ENCODE results near the gene MDK.

The MDK gene

GRCh38 chr11:46417711-46418110, 36.2 kb downstream of the MDK start:
- TF ChIP-seq FOXP2 (optimal IDR thresholded peaks at IDR 0.05; ENCODE audit: borderline replicate concordance, extremely low read depth, extremely low read length, insufficient read depth): no peak
- TF ChIP-seq TAF1 (IDR thresholded peaks at IDR 0.05; ENCODE audit: borderline replicate concordance, insufficient read depth, low read length): no peak
- TF ChIP-seq POLR2AphosphoS5 (IDR thresholded peaks at IDR 0.05; ENCODE audit: low read depth, low read length): no peak
- no peak for TF ChIP-seq REST (IDR thresholded peaks at IDR 0.05; ENCODE audit: insufficient read depth in 1 of 2, low read depth in 2 of 2, low read length in 2 of 2)
- TF ChIP-seq SIN3A (IDR thresholded peaks at IDR 0.05; ENCODE audit: borderline replicate concordance, insufficient read depth, low read length): no peak

- TF ChIP-seq SIN3A (IDR thresholded peaks at IDR 0.05; ENCODE audit: borderline replicate concordance, insufficient read depth, low read length) (no peak), FOXP2 (optimal IDR thresholded peaks at IDR 0.05; ENCODE audit: borderline replicate concordance, extremely low read depth, extremely low read length, insufficient read depth) (no peak), TAF1 (IDR thresholded peaks at IDR 0.05; ENCODE audit: borderline replicate concordance, insufficient read depth, low read length) (no peak), REST (IDR thresholded peaks at IDR 0.05; ENCODE audit: insufficient read depth in 1 of 2, low read depth in 2 of 2, low read length in 2 of 2) (no peak), POLR2AphosphoS5 (IDR thresholded peaks at IDR 0.05; ENCODE audit: low read depth, low read length) (no peak)
Observed at GRCh38 chr11:46418751-46419150, 37.3 kb downstream of the MDK start.

DNA sequence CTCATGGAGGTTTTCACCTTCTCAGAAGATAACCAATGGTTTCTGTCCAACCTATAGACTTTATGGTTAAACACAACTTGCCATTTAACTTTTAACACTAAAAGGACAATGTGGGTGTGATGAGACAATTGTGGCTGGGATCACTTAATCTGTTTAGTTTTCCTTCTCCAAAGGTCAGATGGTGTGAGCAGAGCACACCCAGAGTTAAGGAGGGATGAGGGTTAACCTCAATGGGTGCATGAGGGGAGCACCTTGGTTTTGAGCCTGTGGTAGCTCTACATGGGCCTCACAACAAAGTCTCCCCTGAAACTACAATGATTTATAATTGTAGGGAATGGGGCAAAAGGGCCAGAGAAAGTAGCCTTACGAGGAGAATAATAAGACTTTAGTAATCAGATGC, 39.0 kb downstream of the MDK start:
- no peak for TF ChIP-seq FOXP2 (optimal IDR thresholded peaks at IDR 0.05; ENCODE audit: borderline replicate concordance, extremely low read depth, extremely low read length, insufficient read depth)
- TF ChIP-seq POLR2AphosphoS5 (IDR thresholded peaks at IDR 0.05; ENCODE audit: low read depth, low read length): no peak
- TF ChIP-seq REST (IDR thresholded peaks at IDR 0.05; ENCODE audit: insufficient read depth in 1 of 2, low read depth in 2 of 2, low read length in 2 of 2): no peak
- no peak for TF ChIP-seq SIN3A (IDR thresholded peaks at IDR 0.05; ENCODE audit: borderline replicate concordance, insufficient read depth, low read length)
- no peak for TF ChIP-seq TAF1 (IDR thresholded peaks at IDR 0.05; ENCODE audit: borderline replicate concordance, insufficient read depth, low read length)

GRCh38 chr11:46421257-46421880, 39.9 kb downstream of the MDK start:
- TF ChIP-seq TAF1 (IDR thresholded peaks at IDR 0.05; ENCODE audit: borderline replicate concordance, insufficient read depth, low read length) (no peak), SIN3A (IDR thresholded peaks at IDR 0.05; ENCODE audit: borderline replicate concordance, insufficient read depth, low read length) (no peak), FOXP2 (optimal IDR thresholded peaks at IDR 0.05; ENCODE audit: borderline replicate concordance, extremely low read depth, extremely low read length, insufficient read depth) (no peak), REST (IDR thresholded peaks at IDR 0.05; ENCODE audit: insufficient read depth in 1 of 2, low read depth in 2 of 2, low read length in 2 of 2) (no peak), POLR2AphosphoS5 (IDR thresholded peaks at IDR 0.05; ENCODE audit: low read depth, low read length) (no peak)

Data from PFSK-1 (cell line).